Measurements from ENCODE around the gene CHGA. TPM values are rescaled to one million over a fixed set of nuclear protein-coding genes. Genes with fewer than 3 reads are reported as not detected.

CHGA gene
- total and polyA plus RNA-seq, 7 donors = 0.99 to 55.4 (median 5.0) TPM

- H3K27ac ChIP-seq = no peak overlapping the region
- 94 to 97% methylated on average over 30 of the region's 30 CpGs for WGBS, 2 donors
- peaks cover 0 to 4% (median 0%) of the 10 kb centered on the region in 4 donors for H3K4me1 ChIP-seq
- intact Hi-C loops (cut with DNase I) = no loop called here
- TF ChIP-seq POLR2A (IDR thresholded peaks at IDR 0.05) (no peak), POLR2AphosphoS5 (IDR thresholded peaks at IDR 0.05) (no peak)
- H3K36me3 ChIP-seq = peaks cover 7 to 80% (median 35%) of the 10 kb centered on the region in 4 donors
- H3K27me3 ChIP-seq = no peaks in the 10 kb centered on the region
- H3K9me3 ChIP-seq = no peaks in the 10 kb centered on the region
- no peak for DNase-seq
- no peak overlapping the region for H3K4me3 ChIP-seq
Measured at GRCh38 chr14:92942976-92943710, 20.2 kb downstream of the CHGA start.

DNA sequence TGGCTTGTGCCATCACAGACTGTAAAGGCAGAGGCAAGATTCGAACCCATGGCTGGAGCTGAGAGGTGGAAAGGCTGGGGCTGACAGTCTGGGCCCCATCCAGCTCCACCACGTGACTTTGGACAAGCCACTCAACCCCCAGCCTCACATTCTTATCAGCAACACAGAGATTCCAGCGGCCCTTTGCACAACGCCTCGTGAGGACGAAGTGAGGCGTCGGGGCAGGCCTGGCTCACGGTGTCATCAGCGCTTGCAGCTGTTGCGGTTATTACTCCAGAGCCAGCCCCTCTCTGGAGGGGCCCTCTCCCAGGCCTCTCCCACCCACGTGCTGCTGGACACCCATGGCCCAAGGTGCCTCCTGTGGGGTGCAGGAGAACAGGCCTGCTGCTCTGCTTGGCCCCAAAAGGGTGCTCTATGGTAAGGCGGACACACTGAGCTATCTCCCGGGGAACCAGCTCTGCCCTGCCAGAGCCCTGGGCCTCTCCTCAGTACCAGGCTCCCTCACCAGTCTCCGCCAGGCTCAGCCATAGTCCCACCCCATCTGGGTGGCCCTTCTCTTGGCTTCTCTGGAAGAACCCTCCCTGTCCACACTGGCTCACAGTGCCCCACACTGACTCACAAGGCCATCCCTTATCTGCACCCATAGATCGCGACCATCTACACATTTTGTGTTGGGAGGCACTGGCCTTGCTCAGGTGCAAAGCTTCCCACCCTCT is 21.1 kb downstream of the CHGA start:
- peaks cover 7 to 78% (median 35%) of the 10 kb centered on the region in 4 donors for H3K36me3 ChIP-seq
- no peaks in the 10 kb centered on the region for H3K9me3 ChIP-seq

DNA sequence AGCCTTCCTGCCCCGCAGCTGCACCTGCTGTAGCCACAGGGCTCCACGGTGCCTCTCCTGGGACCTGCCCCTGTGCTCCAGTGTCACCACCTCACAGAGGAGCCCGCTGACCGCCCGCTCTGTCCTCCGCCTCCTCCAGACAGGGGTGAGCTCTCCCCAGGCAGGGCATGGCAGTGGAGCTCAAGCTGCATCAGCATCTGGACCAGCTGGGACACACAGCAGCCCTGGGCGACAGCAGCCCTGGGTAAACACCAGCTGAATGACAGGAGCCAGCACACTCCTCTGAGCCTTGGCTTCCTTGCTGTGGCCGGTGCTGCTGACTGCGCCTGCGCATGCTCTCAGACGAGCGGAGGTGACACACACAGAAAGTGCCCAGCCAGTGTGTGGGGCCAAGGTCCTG is 22.0 kb downstream of the CHGA start:
- WGBS, 2 donors = 95 to 96% methylated on average over 12 of the region's 12 CpGs

More for the DNA sequence above, 21.1 kb downstream of the CHGA start:
- no peaks in the 10 kb centered on the region for H3K27me3 ChIP-seq
- intact Hi-C loops (cut with DNase I) = no loop called here
- no peak overlapping the region for H3K4me3 ChIP-seq
- H3K27ac ChIP-seq = no peak overlapping the region
- DNase-seq = no peak
- 93 to 95% methylated on average over 17 of the region's 17 CpGs for WGBS, 2 donors
- TF ChIP-seq, protein P1, sequence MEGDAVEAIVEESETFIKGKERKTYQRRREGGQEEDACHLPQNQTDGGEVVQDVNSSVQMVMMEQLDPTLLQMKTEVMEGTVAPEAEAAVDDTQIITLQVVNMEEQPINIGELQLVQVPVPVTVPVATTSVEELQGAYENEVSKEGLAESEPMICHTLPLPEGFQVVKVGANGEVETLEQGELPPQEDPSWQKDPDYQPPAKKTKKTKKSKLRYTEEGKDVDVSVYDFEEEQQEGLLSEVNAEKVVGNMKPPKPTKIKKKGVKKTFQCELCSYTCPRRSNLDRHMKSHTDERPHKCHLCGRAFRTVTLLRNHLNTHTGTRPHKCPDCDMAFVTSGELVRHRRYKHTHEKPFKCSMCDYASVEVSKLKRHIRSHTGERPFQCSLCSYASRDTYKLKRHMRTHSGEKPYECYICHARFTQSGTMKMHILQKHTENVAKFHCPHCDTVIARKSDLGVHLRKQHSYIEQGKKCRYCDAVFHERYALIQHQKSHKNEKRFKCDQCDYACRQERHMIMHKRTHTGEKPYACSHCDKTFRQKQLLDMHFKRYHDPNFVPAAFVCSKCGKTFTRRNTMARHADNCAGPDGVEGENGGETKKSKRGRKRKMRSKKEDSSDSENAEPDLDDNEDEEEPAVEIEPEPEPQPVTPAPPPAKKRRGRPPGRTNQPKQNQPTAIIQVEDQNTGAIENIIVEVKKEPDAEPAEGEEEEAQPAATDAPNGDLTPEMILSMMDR (IDR thresholded peaks at IDR 0.05) = no peak
- TF ChIP-seq EP300 (IDR thresholded peaks at IDR 0.05) (no peak), POLR2A (IDR thresholded peaks at IDR 0.05) (no peak), POLR2AphosphoS5 (IDR thresholded peaks at IDR 0.05) (no peak)
- H3K4me1 ChIP-seq = peaks cover 0 to 4% (median 0%) of the 10 kb centered on the region in 4 donors

DNA sequence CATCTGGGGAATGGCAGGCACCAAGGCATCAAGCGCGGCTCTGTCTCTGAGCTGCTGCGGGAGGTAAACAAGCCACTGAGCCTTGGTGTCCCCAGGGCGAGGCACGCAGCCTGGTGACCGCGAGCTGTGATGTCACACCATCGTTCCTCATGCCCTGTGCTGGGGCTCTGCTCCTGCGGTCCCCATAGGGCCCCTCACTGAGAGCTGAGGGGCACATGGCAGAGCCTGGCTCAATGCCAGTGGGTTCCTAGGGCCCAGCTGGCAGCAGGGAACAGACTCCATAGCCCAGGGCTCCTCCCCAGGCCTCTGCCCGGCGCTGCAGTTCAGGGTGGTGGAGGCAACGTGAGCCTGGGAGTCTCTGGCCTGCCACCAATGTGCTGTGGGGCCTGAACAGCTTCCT is 22.6 kb downstream of the CHGA start:
- DNase-seq = no peak
- intact Hi-C loops (cut with DNase I) = no loop called here
- H3K36me3 ChIP-seq = peaks cover 13 to 87% (median 32%) of the 10 kb centered on the region in 4 donors
- 95 to 96% methylated on average over 12 of the region's 12 CpGs for WGBS, 2 donors
- H3K4me3 ChIP-seq = no peak overlapping the region
- peaks cover 0 to 4% (median 0%) of the 10 kb centered on the region in 4 donors for H3K4me1 ChIP-seq
- TF ChIP-seq POLR2A (IDR thresholded peaks at IDR 0.05) (no peak), POLR2AphosphoS5 (IDR thresholded peaks at IDR 0.05) (no peak), EP300 (IDR thresholded peaks at IDR 0.05) (no peak)
- TF ChIP-seq, protein P1 (IDR thresholded peaks at IDR 0.05) = no peak
- H3K27me3 ChIP-seq = no peaks in the 10 kb centered on the region
- no peak overlapping the region for H3K27ac ChIP-seq
- no peaks in the 10 kb centered on the region for H3K9me3 ChIP-seq

More for the DNA sequence above, 22.0 kb downstream of the CHGA start:
- no peaks in the 10 kb centered on the region for H3K9me3 ChIP-seq
- peaks cover 13 to 87% (median 31%) of the 10 kb centered on the region in 4 donors for H3K36me3 ChIP-seq
- H3K27me3 ChIP-seq = no peaks in the 10 kb centered on the region
- H3K4me3 ChIP-seq = no peak overlapping the region
- no peak overlapping the region for H3K27ac ChIP-seq
- no peak for TF ChIP-seq POLR2A (IDR thresholded peaks at IDR 0.05)
- TF ChIP-seq, protein P1 (IDR thresholded peaks at IDR 0.05) = no peak
- DNase-seq = no peak
- H3K4me1 ChIP-seq = peaks cover 0 to 4% (median 0%) of the 10 kb centered on the region in 4 donors
- intact Hi-C loops (cut with DNase I) = no loop called here
